GM12865 (cell line): ENCODE results near the gene TMEM53.

Experiments
- DNase-seq: peaks from one replicate; pipeline ENCODE4 v3.0.0; 2010; ENCODE audit warnings: low read depth
- H3K4me3 ChIP-seq: 2 replicates; pipeline ENCODE4 v1.5.1; 2011; ENCODE audit warnings: mild to moderate bottlenecking, low read depth, low read length, control low read depth
- TF ChIP-seq, protein P1 (sequence below): IDR thresholded peaks from 2 replicates; pipeline ENCODE4 v1.5.1; 2011; ENCODE audit warnings: low read length, control low read depth, low read depth, inconsistent platforms; ENCODE audit not compliant: insufficient read depth; ENCODE audit errors: missing control alignments

The TMEM53 gene

GRCh38 chr1:44611866-44612265 lies 62.4 kb downstream of the TMEM53 start:
- H3K4me3 ChIP-seq = no peak overlapping the region
- TF ChIP-seq, protein P1, sequence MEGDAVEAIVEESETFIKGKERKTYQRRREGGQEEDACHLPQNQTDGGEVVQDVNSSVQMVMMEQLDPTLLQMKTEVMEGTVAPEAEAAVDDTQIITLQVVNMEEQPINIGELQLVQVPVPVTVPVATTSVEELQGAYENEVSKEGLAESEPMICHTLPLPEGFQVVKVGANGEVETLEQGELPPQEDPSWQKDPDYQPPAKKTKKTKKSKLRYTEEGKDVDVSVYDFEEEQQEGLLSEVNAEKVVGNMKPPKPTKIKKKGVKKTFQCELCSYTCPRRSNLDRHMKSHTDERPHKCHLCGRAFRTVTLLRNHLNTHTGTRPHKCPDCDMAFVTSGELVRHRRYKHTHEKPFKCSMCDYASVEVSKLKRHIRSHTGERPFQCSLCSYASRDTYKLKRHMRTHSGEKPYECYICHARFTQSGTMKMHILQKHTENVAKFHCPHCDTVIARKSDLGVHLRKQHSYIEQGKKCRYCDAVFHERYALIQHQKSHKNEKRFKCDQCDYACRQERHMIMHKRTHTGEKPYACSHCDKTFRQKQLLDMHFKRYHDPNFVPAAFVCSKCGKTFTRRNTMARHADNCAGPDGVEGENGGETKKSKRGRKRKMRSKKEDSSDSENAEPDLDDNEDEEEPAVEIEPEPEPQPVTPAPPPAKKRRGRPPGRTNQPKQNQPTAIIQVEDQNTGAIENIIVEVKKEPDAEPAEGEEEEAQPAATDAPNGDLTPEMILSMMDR = no peak
- DNase-seq = no peak

- H3K4me3 ChIP-seq = no peak overlapping the region
- no peak for DNase-seq
- TF ChIP-seq, protein P1 = no peak
Measured at GRCh38 chr1:44611419-44611818, 62.9 kb downstream of the TMEM53 start.

DNA sequence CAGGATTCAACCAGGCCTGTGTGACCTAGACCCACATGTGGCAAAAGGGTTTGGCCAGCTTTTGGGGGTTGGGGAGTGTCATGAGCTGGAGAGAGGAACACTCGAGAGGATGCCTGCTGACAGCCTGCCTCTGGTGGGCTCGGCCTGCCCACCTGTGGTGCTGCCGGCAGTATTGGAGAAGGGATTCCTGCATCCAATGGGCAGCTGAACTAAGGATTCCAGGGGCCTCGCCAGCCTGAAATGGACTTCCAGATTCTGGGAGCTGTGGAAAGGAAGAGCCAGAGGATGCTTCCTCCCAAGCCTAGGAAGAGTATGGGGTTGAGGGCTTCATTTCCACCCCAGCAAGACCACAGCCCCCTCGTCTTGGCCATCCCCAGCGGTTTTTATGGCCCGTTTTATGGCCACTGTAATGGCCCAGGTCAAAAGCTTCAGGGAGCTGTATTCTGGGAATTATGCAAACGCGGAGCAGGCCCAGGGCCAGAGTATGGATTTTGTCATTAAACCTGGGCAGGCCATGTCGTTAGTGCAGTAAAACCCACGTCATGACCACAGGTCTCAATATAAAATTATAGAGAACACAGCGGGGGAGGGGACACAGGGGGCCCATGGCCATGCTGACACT lies 63.6 kb downstream of the TMEM53 start:
- DNase-seq = no peak
- TF ChIP-seq, protein P1 = no peak

GRCh38 chr1:44609768-44610526 lies 64.3 kb downstream of the TMEM53 start:
- no peak for DNase-seq
- TF ChIP-seq, protein P1 = no peak
- no peak overlapping the region for H3K4me3 ChIP-seq

More for the DNA sequence above, 63.6 kb downstream of the TMEM53 start:
- H3K4me3 ChIP-seq = no peak overlapping the region

DNA sequence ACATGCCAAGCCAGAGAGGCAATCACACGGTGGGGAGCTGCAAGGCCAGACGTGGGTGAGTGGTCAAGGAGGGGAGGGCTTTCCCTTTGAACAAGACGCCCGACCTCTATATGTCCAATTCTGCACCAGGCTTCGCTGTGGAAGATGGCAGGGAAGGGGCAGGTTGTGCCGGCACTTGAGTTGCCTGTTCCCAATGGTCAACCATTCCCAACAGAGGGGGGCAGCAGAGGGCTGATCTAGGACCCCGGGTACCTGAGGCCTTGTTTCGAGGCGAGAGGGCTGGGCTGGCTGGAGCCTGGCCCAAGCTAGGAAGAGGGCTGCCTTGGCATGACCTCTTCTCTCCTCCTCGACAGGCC lies 64.9 kb downstream of the TMEM53 start:
- TF ChIP-seq, protein P1 = peak; percentile 47
- DNase-seq = peak; percentile 42
- no peak overlapping the region for H3K4me3 ChIP-seq

DNA sequence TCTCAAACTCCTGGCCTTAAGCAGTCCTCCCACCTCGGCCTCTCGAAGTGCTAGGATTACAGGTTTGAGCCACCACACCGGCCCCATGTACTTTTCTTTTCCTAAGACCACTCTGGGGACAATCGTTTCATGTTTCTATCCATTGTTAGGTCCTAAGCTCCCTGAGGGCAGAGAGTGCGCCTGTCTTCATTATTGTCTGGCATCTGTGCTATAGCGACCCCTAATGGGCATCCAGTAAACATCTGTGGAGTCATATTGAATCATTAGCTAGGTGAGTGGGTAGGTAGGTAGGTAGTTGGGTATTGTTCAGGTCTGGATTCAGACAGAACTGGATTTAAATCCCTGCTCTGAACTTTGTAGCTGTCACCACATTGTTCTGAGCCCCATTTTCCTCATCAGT lies 66.1 kb downstream of the TMEM53 start:
- no peak overlapping the region for H3K4me3 ChIP-seq
- peak; percentile 14 for DNase-seq
- TF ChIP-seq, protein P1 = peak; percentile 30
